AG04450 (cell line): ENCODE results near the gene ZNF385C. TPM values are rescaled to one million over a fixed set of nuclear protein-coding genes. Genes with fewer than 3 reads are reported as not detected.

ENCODE experiments used
- CTCF ChIA-PET: fragments of 300-600, 350-600 bp; formaldehyde crosslinking; extraction: SDS; loops from one replicate; lab custom pipeline; 2022; ENCODE audit warnings: antibody characterized with exemption, inconsistent platforms; lab: Charles Lee
- POLR2A ChIA-PET: fragments of 350-600 bp; formaldehyde crosslinking; extraction: SDS; loops from one replicate; lab custom pipeline; 2021; ENCODE audit warnings: antibody characterized with exemption, inconsistent platforms; lab: Yijun Ruan, JAX
- DNase-seq: peaks from one replicate; pipeline ENCODE4 v3.0.0-alpha.2; 2011; ENCODE audit warnings: low read depth, low spot score
- H3K27ac ChIP-seq: one replicate; pipeline ENCODE4 v1.5.1; 2012; ENCODE audit warnings: low read depth, low read length, control low read depth
- H3K27me3 ChIP-seq: one replicate; pipeline ENCODE4 v1.6.0; 2012; ENCODE audit warnings: low read length; ENCODE audit not compliant: control insufficient read depth, insufficient read depth
- H3K4me3 ChIP-seq: 2 replicates; pipeline ENCODE4 v1.5.1; 2011; ENCODE audit warnings: mild to moderate bottlenecking, low read depth, low read length, control low read depth
- H3K9me3 ChIP-seq: 2 replicates; pipeline ENCODE4 v1.5.1; 2012; ENCODE audit warnings: low read length; ENCODE audit not compliant: control insufficient read depth, insufficient read depth
- CTCF ChIP-seq: IDR thresholded peaks from 2 replicates; pipeline ENCODE4 v1.5.1; 2011; ENCODE audit warnings: low read depth, low read length, control low read depth, inconsistent platforms
- polyA plus RNA-seq: library from polyadenylated mRNA; depleted of rRNA; stranded (reverse); fragments of >200 nt; gene quantifications from 2 replicates; pipeline ENCODE4 v1.2.3, GENCODE V29; 2011

ZNF385C gene
- polyA plus RNA-seq, 1 experiment = not detected

- DNase-seq = no peak
- peaks cover 4% of the 10 kb centered on the region; the same call in 1 of the 2 replicates for H3K9me3 ChIP-seq
- H3K27ac ChIP-seq = no peak overlapping the region
- ChIA-PET CTCF (interaction anchor here (1.0 kb wide), 1 partner anchor 15 kb away, joined by 3 read pairs; no protein-coding TSS in a partner anchor), POLR2A (interaction anchor here (0.9 kb wide), 1 partner anchor 23 kb away, joined by 6 read pairs; the partner anchor contains the start of gene DNAJC7)
- H3K4me3 ChIP-seq = no peak overlapping the region
- TF ChIP-seq CTCF = no peak
- H3K27me3 ChIP-seq = peaks cover 34% of the 10 kb centered on the region
Measured at GRCh38 chr17:42039794-42040763, 58.2 kb downstream of the ZNF385C start.

- ChIA-PET CTCF (interaction anchor here (1.6 to 1.9 kb wide), 2 partner anchors 10 to 13 kb away, joined by 3 to 4 read pairs; no protein-coding TSS in a partner anchor), POLR2A (no interaction called here)
- Histone ChIP-seq H3K9me3 (peaks cover 4% of the 10 kb centered on the region; the same call in 1 of the 2 replicates), H3K4me3 (no peak overlapping the region), H3K27me3 (peaks cover 38% of the 10 kb centered on the region), H3K27ac (no peak overlapping the region)
- no peak for DNase-seq
- no peak for TF ChIP-seq CTCF
Measured at GRCh38 chr17:42038221-42038973, 59.9 kb downstream of the ZNF385C start.

GRCh38 chr17:42034059-42034458 lies 64.2 kb downstream of the ZNF385C start:
- Histone ChIP-seq H3K9me3 (no peaks in the 10 kb centered on the region), H3K27me3 (peaks cover 33% of the 10 kb centered on the region), H3K27ac (no peak overlapping the region), H3K4me3 (no peak overlapping the region)
- ChIA-PET CTCF (interaction anchor here (0.5 to 1.0 kb wide), 2 partner anchors 9 to 12 kb away, joined by 4 to 7 read pairs; no protein-coding TSS in a partner anchor), POLR2A (no interaction called here)
- no peak for TF ChIP-seq CTCF
- no peak for DNase-seq

- CTCF ChIA-PET = no interaction called here
- no peak overlapping the region for H3K27ac ChIP-seq
- no peaks in the 10 kb centered on the region for H3K9me3 ChIP-seq
Measured at GRCh38 chr17:42031584-42031983, 66.7 kb downstream of the ZNF385C start.

More at GRCh38 chr17:42031584-42031983, 66.7 kb downstream of the ZNF385C start:
- peaks cover 21% of the 10 kb centered on the region for H3K27me3 ChIP-seq
- DNase-seq = no peak
- TF ChIP-seq CTCF = no peak
- POLR2A ChIA-PET = no interaction called here
- H3K4me3 ChIP-seq = no peak overlapping the region
